Renal pelvis (tissue), 4 donors: ENCODE results near the gene PXK. TPM values are rescaled to one million over a fixed set of nuclear protein-coding genes. Genes with fewer than 3 reads are reported as not detected.
"Not testable (repeated sequence)": the region's sequence is repeated elsewhere in the genome, so short reads cannot be mapped to it uniquely, and the experiment has no call there.

Experiments
- DNase-seq: peaks from one replicate; pipeline ENCODE4 v3.0.0-alpha.2; 2013
- polyA plus RNA-seq, 3 donors: library from polyadenylated mRNA; unstranded; fragments of 120-200 nt; gene quantifications; one replicate each; pipeline ENCODE4 v1.2.1, GENCODE V29; 2013; ENCODE audit not compliant: insufficient read length in 3 of 3

Gene PXK
- polyA plus RNA-seq, 3 donors = 21.8 to 37.2 (median 32.9) TPM

DNA sequence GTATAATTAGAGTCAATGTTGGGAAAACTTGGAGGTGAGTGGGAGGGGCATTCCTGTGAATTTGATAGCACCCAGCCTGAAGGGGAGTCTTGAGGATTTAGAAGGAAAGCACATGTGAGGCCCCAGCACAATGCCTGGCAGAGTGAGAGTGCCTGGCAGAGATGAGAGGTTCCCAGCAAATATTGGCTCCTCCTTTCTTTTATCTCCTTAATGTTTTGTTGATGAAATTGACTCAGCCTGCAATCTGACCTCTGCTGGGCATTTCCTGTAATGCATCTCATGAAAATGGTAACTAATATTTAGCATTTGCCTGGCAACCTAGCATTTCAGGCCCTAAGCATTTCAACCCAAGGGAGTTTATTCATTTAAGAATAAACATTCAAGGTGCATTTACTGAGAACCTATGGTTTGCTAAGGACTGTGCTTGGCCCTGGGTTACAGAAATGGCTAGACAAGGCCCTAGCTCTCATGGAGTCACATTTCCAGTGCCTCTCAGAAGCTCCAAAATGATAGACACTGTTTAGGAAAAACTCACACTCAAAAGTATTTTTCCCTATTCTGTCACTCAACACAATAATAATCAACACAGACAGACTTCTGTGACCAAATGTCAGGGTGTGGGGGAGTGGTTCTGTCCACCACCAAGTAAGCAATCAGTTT is 82.0 kb downstream of the PXK start:
- peak; percentile 56 for DNase-seq

- no peak for DNase-seq
Observed at GRCh38 chr3:58416191-58416590, 83.5 kb downstream of the PXK start.

GRCh38 chr3:58417075-58417474 is 84.4 kb downstream of the PXK start:
- DNase-seq = no peak

GRCh38 chr3:58418227-58418626 is 85.5 kb downstream of the PXK start:
- DNase-seq = no peak

DNA sequence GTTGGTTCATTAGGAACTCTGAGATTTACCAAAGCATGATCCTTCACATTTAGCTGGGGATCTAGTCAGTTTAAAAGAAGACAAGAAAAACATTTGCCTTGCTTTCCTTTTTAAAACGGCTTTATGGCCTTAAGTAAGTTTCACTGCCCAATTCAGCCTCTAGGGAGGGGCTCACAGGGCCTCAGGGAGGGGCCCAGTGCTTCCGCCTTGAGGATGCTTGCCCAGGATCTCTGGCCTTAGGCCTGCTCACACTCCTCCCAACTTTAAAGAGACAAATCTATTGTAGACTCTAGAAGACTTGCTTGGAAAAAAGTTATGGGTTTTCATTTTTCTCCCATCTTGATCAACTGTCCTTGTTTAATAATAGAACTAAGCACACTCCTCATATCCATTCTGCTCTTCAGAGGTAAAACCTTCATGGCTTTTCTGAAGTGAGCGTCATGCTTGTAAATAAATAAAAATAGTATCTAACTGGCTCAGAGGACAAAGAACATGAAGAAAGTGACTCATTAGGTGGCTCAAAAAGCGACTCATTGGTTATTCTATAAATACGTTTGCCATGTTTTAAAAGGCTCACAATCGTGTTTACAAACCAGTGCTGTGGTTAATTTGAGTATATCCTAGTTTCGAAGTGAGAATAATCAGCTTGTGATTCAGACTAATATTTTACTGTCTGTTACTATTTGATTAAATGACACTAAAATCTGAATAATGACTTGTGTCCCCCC is 87.3 kb downstream of the PXK start:
- no peak for DNase-seq

DNA sequence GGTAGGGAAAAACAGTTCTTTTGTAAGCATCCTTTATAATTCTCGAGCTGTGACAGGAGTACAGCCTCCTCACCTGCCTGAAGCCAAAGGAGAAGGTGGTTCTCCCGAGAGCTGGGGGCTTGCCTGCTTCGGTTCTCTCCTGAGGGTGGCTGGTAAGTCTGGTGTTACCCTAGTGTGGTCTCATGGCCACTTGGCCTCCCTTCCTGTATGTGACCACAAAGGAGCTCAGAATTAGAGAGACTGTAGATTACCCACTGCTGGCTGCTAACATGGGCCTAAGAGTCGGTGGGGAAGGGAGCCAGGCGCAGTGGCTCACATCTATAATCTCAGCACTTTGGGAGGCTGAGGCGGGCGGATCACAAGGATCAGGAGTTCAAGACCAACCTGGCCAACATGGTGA is 88.3 kb downstream of the PXK start:
- DNase-seq = no peak

GRCh38 chr3:58422756-58423325 is 90.1 kb downstream of the PXK start:
- no peak for DNase-seq

- no peak for DNase-seq
Observed at GRCh38 chr3:58424613-58425012, 91.9 kb downstream of the PXK start.

DNA sequence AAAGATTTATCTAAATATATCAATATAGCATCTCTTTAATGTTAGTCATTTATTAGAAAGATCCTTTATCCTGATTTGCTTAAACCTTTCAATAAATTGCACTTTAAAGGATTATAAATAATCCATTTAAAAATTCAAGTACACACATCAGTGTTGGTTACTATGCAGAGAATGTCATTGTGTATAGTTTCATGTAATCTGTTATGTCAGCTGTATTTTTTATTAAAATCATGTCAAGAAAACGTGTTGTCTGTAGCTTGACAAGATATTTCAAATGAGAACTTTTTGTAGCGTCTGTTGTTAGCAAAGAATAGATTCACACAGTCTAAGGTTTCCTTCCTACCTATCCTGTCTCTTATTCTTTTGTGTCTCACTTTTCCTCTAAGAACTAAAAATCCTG is 93.1 kb downstream of the PXK start:
- no peak for DNase-seq

- no peak for DNase-seq
Observed at GRCh38 chr3:58427661-58428361, 95.1 kb downstream of the PXK start.

- peak; percentile 38 for DNase-seq
Observed at GRCh38 chr3:58429657-58430056, 97.0 kb downstream of the PXK start.

DNA sequence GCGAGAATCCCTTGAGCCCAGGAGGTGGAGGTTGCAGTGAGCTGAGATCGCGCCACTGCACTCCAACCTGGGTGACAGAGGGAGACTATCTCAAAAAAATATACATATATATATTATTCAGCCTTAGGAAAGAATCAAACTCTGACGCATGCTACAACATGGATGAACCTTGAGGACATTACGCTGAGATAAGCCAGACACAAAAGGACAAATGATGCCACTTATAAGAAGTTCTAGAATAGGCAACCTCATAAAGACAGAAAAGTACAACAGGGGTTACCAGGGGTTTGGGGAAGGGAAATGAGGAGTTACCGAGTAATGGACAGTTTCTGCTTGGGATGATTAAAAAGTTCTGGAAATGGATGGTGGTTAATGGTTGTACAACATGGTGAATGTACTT is 100.2 kb downstream of the PXK start:
- no peak for DNase-seq

DNA sequence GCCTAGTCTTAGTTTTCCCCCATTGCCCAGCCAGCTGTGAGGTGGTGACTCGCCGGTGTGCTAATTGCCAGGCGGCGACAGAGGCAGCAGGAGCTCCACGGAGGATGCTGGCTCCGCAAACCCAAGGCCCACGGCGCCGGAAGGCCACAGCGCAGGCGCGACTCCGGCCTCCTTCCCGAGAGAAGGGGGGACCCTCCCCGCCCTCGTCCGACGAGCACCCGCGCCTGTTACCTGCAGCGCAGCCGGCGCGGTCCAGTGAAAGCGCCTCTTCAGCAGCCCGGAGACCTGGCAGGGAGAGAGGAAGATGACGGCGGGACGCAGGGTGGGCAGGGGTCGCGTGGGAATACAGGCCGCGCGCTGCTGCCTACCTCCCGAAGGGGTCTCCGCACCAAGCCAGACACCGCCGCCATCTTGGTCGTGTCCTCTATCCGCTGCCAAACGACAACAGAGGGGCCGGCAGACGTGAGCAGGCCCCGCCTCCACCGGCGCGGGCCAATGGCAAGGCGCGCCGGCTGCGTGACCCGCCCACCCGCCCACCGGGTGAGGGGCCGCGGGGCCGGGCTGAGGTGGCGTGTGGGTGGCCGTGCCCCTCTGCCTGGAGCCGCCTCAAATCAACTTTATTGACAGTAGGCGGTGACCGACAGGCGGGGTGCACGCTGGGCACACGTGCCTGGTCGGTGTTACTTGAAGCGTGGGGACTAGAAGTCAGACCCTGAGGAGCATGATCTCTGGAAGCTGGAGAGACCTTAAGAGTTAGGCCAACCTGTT is 100.9 kb downstream of the PXK start, which contains the start of gene PDHB:
PDHB (minus strand) TSS at position 433 of the 768 bp plus-strand sequence; CDS start at position 410, 23 bp downstream.
- DNase-seq = peak; percentile 93

DNA sequence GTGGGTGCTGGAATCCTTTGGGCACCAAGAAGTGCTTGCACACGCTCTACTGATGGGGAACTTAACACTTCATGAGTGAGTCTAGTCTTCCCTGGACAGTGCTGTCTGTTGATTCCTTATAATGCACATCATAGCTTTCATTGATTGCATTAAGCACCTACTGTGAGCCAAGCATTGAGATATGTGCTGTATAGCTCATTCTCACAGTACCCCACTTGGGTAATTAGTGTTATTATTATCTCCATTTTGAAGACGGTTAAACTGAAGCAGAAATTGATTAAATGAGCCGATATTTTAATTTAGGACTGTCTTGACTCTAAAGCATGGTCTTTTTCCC is 101.4 kb downstream of the PXK start:
- no peak for DNase-seq

DNA sequence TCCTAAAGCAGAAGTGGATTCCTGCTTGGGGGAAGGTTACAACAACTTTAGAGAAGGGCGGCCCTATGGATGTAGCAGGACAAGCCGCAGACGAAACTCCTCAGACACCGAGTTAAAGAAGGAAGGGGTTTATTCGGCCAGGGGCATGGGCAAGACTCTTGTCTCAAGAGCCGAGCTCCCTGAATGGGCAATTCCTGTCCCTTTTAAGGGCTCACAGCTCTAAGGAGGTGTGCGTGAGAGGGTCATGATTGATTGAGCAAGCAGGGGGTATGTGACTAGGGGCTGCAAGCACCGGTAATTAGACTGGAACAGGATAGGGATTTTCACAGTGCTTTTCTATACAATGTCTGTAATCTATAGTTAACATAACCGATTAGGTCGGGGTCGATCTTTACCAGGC is 101.8 kb downstream of the PXK start:
- DNase-seq = no peak

DNA sequence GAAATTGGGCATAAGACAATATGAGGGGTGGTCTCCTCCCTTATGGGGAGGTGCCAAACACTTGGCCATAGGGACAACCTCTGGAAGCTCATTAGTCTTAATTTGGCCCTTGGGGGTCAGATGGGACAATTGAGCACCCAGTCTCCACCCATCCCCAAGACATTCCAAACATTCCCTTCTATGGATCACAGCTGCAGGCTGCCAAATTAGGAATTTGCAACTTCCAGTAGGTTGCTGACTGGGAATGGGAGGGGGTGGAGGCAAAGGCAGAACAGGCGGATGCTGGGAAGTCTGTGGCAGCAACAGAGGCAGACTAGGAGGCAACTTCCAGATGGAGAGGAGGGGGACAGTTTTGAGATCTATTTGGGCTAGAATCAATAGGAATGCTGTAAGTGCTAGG is 102.3 kb downstream of the PXK start:
- no peak for DNase-seq

GRCh38 chr3:58437276-58437675 is 104.6 kb downstream of the PXK start:
- DNase-seq = not testable (repeated sequence)

GRCh38 chr3:58440996-58441355 is 108.3 kb downstream of the PXK start:
- DNase-seq = not testable (repeated sequence)

DNA sequence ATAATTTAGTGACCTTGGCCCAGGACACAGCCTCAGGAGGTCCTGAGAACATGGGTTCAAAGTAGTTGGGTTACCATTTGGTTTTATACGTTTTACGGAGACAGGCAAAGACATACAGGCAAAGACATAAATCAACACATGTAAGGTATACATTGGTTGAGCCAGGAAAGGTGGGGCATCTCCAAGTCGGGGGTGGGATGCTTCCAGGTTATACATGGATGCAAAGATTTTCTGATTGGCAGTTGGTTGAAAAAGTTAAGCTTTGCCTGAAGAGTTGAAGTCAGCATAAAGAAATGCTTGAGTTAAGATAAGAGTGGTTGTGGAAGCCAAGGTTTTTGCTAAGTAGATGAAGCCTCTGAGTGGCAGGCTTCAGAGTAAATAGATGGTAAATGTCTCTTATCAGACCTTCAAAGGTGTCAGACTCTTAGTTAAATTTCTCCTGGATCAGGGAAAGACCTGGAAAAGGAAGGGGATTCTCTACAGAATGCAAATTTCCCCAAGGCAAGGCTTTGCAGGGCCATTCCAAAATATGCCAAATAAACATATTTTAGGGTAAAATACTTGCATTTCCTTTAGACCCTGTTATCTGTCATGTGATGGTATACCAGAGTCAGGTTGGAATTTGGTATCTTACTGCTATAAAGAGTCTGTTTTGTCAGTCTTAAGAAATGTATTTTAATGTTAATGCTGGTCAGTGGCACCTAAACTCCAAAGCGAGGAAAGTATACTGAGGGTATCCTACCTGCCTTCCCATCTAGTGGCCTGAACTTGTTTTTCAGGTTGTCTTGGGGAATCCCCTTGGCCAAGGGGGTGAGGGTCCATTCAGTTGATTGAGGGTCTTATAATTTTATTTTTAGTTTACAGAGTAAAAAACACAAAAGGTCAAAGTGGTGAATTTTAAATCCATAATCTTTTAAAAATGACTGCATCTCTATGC is 109.1 kb downstream of the PXK start:
- DNase-seq = no peak

- no peak for DNase-seq
Observed at GRCh38 chr3:58452176-58452575, 119.5 kb downstream of the PXK start.

DNA sequence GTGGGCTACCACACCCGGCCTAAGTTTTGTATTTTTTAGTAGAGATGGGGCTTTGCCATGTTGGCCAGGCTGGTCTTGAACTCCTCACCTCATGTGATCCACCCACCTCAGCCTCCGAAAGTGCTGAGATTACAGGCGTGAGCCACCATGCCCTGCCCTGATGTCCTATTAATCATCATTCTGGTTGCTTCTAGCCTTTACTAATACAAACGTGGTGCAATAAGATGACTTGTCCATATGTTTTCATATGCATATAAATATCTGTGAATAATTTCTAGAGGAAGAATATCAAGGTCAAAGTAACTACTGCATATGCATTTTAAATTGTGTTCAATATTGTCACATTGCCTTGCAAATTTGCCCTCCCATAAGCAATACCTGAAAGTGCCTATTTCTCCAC is 126.5 kb downstream of the PXK start:
- DNase-seq = no peak
